Hematopoietic multipotent progenitor cell (in vitro differentiated cells): ENCODE data around the gene CDX1. TPM values are rescaled to one million over a fixed set of nuclear protein-coding genes. Genes with fewer than 3 reads are reported as not detected.
A peak's percentile ranks its signal among the peaks of the same experiment; 100 is the strongest.

Experiments used
- DNase-seq, 3 donors: peaks; one replicate each; pipeline ENCODE4 v3.0.0-alpha.2; 2011 to 2015; ENCODE audit warnings: low read depth in 2 of 3, low spot score in 2 of 3
- total RNA-seq: library from RNA; depleted of rRNA; stranded (reverse); fragments of >200 nt; gene quantifications from one replicate; pipeline ENCODE4 v1.2.3, GENCODE V29; 2012

CDX1 gene
- total RNA-seq, 1 donor = not detected

- no peak for DNase-seq
Measured at GRCh38 chr5:150144879-150145278, 21.7 kb upstream of the CDX1 start.

DNA sequence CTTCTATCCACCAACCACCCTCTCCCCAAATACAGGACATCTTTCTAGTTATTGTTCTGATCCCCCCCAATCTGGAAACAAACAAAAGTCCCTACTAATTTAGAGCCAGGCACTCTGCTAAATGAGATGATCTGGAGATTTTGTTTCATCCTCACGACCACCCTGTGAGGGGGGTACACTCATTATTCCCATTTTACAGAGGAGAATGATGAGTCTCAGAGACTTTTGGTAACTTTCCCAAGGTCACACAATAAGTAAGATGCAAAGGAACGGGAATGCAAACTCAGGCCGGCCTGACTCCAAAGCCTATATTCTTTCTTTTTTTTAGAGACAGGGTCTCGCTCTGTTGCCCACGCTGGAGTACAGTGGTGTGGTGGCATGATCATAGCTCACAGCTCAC is 20.3 kb upstream of the CDX1 start:
- DNase-seq = no peak

- no peak for DNase-seq
Measured at GRCh38 chr5:150146862-150147601, 19.5 kb upstream of the CDX1 start.

GRCh38 chr5:150147670-150148069 is 18.9 kb upstream of the CDX1 start:
- DNase-seq = no peak

GRCh38 chr5:150148117-150148927 is 18.3 kb upstream of the CDX1 start:
- DNase-seq = no peak

DNA sequence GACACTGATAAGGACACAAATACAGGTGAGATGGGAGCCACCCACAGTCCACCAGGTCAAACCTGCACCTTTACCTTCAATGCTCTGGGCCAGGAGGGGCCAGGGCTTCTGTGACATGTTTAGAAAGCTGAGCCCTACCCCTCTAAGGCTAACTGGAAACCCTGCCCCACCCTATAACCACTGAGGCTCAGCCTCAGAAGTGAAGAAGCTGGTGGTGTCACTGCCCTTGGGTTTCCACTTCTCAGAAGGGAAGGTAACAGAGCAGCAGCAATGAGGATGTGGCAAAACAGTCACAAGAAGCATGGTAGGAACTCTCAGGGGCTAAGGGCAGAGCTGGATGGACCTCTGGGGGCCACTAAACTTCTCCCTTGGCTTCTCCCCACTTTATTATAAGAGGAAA is 17.0 kb upstream of the CDX1 start:
- DNase-seq = no peak

DNA sequence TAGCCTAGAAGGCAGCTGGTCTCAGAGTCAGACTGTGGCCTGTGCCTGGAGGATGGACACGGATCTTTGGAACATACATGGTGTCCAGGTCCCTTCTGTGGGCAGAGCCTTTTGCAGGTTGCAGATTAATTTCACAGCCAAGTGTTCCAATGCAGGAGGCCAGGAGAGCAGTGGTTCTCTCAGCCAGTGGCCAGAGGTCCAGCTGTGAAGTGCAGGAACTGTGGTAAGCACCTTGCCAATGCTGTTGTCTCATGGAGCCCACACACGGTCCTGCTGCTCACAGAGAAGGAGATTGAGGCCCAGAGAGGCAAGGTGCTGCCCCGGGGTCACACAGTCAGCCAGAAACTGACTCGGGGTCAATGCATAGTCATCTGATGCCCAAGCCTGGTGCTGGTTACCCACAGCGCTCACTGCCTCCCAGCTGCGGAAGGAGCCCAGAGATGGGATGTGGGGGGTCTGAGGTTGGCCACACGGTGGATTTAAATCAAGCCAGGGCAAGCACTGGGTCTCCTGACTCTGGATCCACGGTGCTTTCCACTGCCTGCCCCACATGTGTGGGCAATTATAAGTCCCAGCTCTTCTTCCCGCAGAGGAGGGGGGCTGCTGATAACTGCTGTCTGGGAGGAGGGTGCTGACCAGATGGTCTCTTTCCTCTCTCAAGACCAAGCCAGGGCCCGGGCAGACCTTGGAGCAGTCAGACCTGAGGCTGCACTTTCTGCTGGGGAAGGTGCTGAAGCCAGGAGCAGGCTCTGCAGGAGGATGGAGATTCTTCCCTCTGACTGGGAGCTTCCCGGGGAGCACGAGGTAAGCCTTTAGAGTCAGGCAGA is 13.7 kb upstream of the CDX1 start:
- DNase-seq = no peak

GRCh38 chr5:150153483-150153882 is 13.1 kb upstream of the CDX1 start:
- no peak for DNase-seq

DNA sequence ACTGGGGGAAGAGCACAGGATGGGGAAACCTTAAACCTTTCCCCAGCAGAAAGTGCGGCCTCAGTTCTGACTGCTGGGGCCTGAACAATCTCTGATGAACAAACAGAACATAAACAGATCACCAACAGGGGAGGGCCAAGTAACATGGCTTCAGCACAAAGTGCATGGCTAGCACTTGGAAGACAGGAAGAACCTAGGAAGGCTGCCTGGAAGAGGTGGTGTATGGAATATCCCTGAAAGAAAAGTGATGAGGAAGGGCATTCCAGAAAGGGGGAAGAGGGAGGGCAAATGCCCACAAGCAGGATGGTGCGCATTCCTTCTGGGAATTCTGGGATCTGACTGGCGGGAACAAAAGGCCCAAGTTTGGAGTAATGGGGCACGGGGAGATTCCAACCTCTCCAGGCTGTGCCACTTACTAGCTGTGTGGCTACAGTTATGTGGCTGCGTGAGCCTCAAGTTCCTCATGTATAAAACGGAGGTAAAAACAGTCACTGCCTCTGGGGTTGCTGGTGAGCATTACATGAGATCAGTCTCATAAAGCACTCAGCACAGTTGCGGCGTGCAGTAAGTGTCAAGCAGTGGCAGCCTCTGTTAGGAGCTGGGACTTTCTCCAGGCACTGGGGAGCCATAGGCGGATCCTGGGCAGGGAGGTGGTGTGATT is 12.5 kb upstream of the CDX1 start:
- DNase-seq = peak in 2 of 3 donors; percentile 44 to 48

GRCh38 chr5:150154618-150155128 is 11.9 kb upstream of the CDX1 start:
- no peak for DNase-seq

GRCh38 chr5:150155258-150156026 is 11.1 kb upstream of the CDX1 start, which contains the start of gene PDGFRB:
PDGFRB (minus strand) TSS chr5:150155845; CDS start chr5:150137047, 18,798 bp downstream.
- peak in 2 of 3 donors; percentile 59 to 75 for DNase-seq

DNA sequence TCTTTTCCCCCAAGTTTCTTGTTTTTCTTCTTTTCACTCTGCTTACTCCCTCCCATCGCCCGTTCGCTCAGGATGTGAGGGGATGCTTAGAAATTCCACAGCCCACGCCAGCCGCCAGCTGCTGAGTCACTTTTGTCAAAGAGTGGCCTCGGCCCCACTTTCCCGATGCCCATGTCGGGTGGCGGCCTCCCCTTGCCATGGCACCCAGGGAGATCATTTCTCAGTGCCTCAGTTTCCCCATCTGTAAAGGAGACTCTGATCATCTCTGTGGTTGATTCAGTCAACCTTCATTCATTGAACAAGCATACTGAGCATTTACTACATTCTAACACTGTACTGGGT is 10.6 kb upstream of the CDX1 start:
- no peak for DNase-seq

DNA sequence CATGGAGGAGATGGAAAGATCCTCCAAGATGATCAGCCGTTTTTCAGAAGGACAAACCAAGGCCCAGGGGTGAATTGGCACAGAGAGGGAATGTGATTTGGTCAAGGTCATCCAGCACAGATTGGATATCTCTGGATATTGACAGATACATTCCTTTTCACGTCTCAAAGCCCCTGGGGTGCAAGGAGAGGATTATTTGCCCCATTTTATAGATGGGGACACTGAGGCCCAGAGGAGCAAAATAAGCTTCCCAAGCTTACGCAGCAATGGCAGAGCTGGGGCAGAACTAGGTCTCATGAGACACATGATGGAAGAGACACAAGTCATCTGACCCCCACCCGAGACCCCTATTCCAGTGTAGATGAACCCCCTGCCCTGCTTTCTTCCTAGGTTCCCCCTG is 10.0 kb upstream of the CDX1 start:
- no peak for DNase-seq

DNA sequence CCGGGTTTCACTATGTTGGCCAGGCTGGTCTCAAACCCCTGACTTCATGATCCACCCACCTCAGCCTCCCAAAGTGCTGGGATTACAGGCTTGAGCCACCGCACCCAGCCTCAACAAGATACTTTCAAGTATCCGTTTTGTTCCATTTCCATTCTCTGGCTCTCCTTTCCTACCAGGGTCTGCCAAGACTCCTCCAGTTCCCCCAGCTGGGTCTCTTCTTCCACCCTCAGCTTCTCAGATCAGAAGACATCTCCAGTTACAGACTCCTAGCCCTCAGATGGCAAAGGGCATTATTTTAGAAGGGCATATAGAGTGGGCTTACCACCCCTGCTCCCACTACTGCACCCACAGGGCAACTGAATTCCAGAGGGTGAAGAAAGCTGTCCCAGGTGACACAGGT is 9.4 kb upstream of the CDX1 start:
- no peak for DNase-seq

- no peak for DNase-seq
Measured at GRCh38 chr5:150158170-150158949, 8.2 kb upstream of the CDX1 start.

- DNase-seq = no peak
Measured at GRCh38 chr5:150159031-150159430, 7.5 kb upstream of the CDX1 start.

DNA sequence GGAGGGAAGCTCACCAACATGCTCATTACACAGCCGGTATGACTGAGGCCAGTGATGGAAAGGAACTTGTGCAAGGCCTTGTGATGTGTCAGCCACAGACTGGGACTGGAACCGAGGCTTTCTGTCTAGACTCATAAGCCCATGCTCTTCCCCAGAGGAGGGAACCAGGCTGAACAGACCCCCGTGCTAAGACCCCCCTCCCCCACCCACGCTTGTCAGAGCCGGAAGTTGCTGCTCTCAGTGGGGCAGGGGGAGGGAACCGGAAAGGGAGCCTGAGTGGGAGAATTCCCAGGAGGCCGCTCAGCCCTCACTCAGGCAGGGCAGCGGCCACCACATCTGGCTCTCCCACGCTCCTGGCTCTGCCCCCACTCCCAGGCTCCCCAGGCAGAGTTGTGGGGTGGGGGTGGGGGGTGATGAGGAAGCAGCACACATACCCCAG is 6.8 kb upstream of the CDX1 start:
- DNase-seq = no peak

DNA sequence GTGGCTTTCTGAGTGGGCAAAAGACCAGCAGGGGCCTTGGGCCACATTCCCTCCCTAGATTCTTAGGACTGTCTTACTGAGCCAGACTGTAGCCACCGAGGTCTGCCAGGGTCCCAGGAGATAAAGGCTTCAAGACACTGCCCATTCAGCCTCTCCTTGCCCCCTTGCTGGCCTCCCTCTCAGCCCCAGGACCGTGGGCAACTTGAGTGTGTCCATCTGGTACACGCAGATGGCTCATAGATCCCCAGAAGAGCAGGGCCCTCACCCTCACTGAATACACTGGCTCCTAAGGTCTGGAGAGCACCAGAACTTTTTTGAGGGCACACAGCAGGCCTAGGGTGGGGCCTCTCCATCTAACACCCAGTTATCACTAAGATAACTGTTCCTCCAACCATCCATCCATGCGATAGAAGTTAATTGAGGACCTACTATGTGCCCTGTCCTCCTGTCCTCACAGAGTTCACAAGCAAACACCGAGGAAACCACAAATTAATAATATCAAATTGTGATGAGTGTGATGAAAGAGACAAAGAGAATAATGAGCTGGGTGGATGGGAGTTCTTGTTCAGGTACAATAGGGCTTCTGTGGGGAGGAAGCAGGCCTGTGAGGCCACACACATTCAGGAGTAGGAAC is 6.0 kb upstream of the CDX1 start:
- DNase-seq = no peak
